SH-SY5Y (cell line): ENCODE results near the gene DLGAP4.

Source experiments
- GATA2 ChIP-seq: IDR thresholded peaks from 2 replicates; pipeline ENCODE4 v1.6.1; 2011; ENCODE audit warnings: mild to moderate bottlenecking, low read depth, low read length
- GATA3 ChIP-seq: IDR thresholded peaks from 2 replicates; pipeline ENCODE4 v1.6.1; 2011; ENCODE audit warnings: low read depth, mild to moderate bottlenecking, low read length, moderate library complexity

Gene DLGAP4

DNA sequence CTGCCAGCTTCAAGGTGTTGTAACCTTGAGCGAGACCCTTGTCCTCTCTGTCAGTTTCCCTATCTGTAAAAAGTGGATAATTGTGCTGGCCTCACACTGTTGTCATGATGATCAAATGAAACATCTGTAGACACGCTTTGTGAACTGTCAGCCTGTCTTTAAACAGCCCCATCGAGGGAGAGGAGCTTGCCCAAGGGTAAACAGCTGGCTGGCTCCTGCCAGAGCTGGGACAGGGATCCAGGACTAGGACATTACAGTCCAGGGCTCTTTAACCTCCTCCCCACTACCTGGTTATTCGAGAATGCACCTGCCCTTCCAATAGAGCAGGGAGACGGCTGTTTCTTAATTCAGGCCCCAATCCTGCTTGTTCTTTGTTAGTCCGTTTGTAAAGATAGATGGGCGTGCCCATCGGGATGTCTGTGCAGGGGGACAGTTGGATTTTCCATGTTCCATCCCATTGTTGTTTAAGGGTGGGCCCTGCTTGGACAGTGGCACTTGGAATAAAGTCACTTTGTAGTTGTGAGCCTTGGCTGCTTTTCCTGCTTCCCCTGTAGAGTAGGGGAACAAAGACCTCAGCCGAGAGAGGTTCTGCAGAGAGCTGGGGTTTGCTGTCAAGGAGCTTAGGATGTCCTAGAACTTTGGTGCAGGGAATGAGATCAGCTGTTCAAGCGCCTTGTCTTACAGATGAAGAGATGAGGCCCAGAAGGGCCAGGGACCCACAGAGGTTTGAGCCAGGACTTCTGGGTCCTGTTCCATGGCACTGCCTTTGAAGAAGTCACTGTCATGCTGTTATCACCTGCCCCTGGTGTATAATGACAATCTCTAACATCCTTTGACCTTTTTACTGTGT, 157.3 kb downstream of the DLGAP4 start:
- TF ChIP-seq GATA3, result no peak
- TF ChIP-seq GATA2, result no peak

DNA sequence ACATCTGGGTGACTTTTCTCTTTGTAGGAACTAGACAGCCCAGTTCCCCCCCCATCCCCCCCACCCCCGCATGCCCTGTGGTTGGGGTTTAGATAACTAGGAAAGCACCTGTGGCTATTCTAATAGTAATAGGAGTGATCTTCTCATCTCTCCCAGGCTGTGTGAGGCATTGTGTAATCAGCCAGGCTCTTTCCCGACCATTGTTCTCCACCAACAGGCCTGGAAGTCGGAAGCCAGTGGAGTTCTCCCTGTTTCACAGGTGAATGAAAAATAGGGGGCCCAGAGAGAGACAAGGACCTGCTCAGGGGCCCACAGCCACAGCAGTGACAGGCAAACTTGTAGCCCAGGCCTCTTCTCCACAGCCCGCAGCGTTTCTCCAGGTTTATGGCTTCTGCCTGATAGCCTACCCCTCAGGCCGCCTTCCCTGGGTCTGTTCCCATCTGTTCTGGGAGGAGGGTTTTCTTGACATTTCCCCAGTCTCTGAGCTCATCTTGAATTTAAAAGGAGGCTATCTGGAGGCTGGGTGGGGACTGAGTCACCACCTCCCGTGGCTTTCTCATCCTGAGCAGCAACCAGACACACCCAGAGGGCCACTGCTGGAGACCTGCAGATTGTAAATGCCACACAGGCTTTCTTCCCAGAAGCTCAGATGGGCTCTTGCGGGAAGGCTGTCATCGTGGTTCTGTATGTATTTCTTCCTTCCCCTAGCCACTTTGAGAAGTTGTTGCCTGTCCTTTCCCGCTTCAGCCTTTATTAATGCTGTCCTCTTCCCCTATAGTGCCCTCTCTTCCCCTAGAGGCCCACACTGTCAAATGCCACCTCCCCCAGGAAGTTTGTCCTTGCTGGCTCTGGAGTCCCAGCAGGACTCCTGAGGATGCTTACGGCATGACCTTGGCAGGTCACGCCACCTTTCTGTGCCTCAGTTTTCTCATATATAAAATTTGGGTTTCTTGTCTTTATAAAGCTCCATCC, 159.3 kb downstream of the DLGAP4 start:
- TF ChIP-seq GATA2 (no peak), GATA3 (no peak)

DNA sequence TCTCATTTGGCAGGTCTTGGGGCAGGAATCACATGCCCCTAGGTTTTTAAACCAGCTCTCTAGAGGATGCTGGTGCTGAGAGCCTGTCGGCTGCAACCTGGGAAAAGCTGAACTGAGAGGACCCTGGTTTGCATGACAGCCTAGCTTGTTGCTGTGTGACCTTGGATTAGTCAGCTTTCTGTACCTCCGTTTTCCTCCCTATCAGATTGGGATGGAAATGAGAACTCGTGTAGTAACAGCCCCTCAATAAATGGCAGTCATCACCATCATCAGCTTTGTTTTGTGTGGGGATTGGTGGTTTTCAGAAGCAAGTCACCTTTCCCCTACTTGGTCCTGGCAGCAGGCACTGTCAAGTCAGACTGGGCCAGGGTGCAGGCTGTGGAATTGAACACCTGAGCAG, 159.9 kb downstream of the DLGAP4 start:
- no peak for TF ChIP-seq GATA3
- no peak for TF ChIP-seq GATA2

DNA sequence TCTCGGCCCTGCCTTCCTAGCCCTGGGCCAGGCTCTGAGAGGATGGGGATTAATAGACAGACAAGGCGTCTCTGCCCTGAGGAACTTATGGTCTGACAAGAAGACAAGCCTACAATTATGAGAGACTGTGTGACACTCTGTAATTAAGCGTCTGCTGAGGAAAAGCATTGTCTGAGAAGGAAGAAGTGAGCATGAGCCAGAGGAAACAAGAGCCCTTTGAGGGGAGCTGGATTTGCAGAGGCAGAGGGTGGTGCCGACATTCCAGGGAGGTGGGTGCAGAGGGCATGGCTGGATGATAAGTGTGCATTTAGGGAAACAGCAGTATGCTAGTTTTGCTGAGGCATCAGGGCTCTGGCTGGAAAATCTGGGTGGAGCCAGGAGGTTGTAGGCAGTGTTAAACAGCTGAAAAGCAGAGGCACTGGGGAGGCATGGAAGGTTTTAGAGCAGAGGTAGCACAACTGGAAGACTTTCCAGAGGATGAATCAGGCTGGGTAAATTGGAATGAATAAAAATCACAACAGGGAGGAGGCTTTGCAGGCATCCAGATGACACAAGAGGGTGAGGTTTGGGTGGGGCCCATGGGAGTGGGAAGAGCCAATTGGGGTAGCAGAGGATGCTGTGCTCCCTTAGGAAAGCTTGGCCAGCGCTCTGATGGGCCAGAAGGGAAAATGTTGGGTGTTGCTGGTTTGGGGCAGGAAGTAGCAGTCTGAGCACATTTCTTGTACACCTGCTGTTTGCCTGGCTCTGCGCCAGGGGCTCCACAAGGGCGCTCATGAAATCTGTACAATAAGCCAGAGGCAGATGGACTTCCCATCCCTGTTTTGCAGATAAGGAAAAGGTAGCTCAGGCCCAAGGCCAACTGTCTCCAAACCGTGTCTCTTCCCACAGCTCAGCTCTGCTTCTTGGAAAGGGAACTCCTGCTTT, 161.2 kb downstream of the DLGAP4 start:
- TF ChIP-seq GATA2, result peak; percentile 35; the same call in 1 of the 2 replicates
- no peak for TF ChIP-seq GATA3

DNA sequence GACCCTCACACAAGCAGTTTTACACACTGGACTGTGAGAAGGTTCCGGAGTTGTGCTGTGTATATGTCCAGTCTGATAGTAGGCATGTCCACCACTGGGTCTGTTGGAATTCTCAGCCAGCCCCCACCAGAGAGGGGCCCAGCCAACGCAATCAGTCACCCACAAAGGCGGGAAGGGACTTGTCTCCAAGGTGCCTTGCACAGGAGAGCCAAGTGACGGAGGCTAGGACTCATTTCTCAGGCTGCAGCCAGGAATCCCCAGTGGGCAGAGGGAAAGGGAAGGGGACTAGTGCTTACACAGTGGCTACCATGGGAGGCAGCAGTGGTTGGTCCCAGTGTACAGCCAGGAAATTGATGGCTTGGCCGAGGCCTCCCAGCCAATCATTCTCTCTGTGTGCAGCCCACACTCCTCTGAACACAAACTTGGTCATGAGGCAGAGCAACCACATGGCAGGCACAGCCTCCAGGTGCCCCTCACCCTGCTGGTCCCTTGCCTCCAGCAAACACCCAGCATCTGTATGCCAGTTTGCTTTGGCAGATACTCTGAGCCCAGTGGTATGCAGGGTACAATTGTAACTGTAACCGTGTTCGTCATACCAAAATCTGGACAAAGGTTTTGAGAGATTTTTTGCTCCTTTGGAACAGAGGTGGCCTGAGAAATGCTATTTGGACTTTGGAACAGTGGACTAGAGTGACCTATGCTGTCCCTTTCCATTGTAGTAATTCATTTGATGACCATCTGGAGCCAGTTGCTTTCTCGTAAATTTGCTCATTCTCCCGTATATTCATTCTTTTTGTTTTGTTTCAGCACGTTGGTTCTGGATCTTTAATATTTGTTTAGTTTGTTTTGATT, 162.2 kb downstream of the DLGAP4 start:
- TF ChIP-seq GATA2 (no peak), GATA3 (no peak)

DNA sequence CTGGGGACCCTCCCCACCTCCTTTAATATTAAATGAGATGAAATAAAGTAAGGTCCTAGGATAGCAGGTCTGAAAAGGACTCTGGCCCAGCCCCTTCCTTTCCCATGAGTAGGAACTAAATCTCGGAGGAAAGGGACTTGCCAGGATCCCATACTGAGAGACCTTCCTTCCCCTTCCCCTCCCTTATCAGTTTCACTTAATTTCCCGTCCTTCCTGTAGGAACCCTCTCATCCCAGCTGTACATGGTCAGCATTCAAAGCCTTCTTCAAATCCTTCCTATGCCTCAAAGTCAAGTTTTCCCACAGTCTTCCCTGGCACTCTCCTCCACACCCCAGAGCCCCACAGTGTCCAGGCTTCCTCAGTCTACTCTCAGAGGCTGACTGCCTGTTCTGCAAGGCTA, 163.8 kb downstream of the DLGAP4 start:
- no peak for TF ChIP-seq GATA3

DNA sequence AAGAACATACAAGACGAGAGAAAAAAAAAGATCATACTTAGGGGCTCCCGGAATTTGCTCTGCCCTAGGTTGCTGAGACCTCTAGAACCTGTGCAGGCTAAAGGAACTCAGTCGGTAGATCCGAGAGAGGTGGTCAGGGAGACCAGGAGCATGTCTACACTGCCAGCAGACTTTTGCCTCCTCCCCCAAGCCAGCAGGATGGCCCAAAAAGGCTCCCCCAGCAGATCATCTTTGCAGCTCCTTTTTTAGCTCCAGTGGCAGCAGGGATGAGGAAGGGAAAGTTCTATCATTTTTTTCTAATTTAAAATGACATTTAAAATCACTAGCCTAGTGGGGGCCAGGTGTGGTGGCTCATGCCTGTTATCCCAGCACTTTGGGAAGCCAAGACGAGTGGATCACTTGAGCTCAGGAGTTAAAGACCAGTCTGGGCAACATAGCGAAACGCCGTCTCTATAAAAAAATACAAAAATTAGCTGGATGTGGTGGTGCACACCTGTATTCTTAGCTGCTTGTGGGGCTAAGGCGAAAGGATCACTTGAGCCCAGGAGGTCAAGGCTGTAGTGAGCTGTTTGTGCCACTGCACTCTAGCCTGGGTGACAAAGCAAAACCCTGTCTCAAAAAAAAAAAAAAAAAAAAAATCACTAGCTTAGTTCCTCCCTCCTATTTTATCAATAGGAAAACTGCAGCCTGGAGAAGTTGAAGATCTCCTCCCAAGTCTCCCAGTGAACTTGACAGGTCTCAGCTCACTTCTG, 165.9 kb downstream of the DLGAP4 start:
- TF ChIP-seq GATA2 (no peak), GATA3 (no peak)

DNA sequence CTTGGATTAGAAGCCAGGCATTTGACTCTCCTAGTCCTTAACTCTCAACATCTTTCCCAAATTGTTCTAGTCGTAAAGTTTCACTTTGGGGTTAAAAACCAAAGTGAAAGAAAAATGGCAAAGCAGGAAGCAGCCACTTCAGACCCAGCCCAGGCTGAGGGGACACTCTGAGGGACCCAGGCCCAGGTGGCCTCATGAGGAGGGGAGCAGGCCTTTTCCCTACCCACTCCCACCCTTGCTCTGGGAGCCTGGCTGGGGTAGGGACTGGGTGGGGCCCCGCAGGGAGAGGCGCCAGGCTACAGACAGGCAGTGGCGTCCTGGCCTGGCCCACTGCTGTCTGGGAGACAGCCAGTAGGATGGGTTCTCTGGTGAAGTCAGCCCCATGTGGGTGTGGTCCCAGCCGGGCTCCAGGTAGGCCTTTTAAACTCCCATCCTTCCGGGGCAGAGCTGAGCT, 166.5 kb downstream of the DLGAP4 start:
- no peak for TF ChIP-seq GATA2
- no peak for TF ChIP-seq GATA3

DNA sequence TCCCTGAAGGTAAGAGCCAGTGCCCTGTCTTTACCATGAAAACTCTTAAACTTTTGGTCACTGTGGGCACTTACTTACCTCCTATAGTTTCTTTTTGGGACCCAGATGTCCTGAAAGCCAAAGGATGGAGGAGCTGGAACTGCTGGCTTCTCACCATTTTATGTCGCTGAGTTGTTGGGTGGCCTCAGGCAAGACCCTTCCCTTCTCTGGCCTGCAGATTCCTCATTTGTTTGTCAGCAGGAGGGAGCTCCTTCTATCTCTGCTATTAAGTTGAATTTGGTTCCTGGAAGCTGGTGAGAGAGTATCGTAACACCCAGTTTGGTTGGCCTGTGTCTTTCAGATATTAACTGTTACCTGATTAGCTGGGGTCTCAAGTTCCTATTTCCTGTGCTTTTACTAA, 167.0 kb downstream of the DLGAP4 start:
- TF ChIP-seq GATA3, result no peak
- TF ChIP-seq GATA2, result no peak

DNA sequence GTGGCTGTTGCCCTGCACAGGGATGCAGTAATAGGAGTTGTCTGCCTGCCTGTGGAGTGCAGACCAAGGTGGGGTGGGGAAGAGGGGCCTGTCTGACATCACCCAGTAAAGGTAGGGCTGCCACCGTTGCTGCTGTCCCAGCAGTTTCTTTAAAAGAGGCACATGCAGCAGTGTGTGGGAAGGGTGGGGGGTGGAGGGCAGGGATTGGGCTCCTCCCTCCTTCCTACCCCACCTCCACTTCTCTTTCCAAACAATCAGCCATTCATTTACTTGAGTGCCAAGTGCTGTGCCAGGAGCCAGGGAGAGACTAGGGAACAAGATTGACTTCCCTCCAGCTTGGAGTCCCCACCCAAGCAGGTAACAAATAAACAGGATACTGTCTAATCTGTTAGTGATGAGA, 168.4 kb downstream of the DLGAP4 start:
- TF ChIP-seq GATA2 (no peak), GATA3 (no peak)

DNA sequence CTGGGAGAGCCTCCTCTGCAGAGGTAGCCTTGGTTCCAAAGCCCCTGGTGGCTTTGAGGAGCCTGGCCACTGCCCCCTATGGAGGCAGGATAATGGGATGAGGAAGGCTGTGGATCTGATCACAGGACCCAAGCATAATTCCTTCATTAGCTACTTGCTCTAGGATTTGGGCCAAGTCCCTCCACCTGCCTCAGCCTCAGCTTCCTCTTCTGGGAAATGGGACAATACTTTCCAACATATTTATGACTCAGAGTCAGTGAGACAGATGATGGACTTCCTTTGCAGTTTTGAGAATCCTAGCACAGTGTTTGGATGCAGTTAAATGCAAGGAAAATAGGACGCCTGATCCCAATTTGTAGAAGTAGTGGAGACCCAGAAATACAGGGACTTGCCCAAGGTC, 171.3 kb downstream of the DLGAP4 start:
- TF ChIP-seq GATA2 (no peak), GATA3 (no peak)
